PC-3 (cell line): ENCODE data around the gene RASAL2.

Experiments
- EZH2 ChIP-seq: fragments of 300-600 bp; sonication (generic); IDR thresholded peaks from one replicate; pipeline ENCODE4 v1.6.1; 2017; ENCODE audit warnings: antibody characterized with exemption, mild to moderate bottlenecking, low read length; ENCODE audit not compliant: unreplicated experiment
- EZH2phosphoT487 ChIP-seq: fragments of 300-600 bp; sonication (generic); IDR thresholded peaks from 2 replicates; pipeline ENCODE4 v1.6.1; 2018; ENCODE audit warnings: mild to moderate bottlenecking, antibody characterized with exemption, low read length, borderline replicate concordance

- no peak for TF ChIP-seq EZH2phosphoT487
- no peak for TF ChIP-seq EZH2
Observed at GRCh38 chr1:178064191-178064821, 29.6 kb upstream of the RASAL2 start.
